H1 (cell line): ENCODE results near the gene ZBED1. TPM values are rescaled to one million over a fixed set of nuclear protein-coding genes. Genes with fewer than 3 reads are reported as not detected.

ENCODE experiments used
- TBP ChIP-seq: IDR thresholded peaks from 2 replicates; pipeline ENCODE4 v1.6.1; 2011; ENCODE audit warnings: low read depth, low read length, improper control_type of control experiment
- TEAD4 ChIP-seq: IDR thresholded peaks from 2 replicates; pipeline ENCODE4 v1.6.1; 2012; ENCODE audit warnings: low read depth, low read length, inconsistent platforms, mixed read lengths
- polyA plus RNA-seq, 7 experiments: library from polyadenylated mRNA; depleted of rRNA in 3 of 7; stranded (reverse) in 5 of 7; unstranded in 2 of 7; fragments of >200 nt in 5 of 7; fragments of 200-250 nt in 2 of 7; gene quantifications; 1 replicate in 5 of 7; 2 replicates in 1 of 7; 4 replicates in 1 of 7; pipeline versions ENCODE4 v1.2.1 to v1.2.3, GENCODE V29; 2011 to 2013; ENCODE audit warnings: missing spikeins in 2 of 7, mixed read lengths in 2 of 7
- total RNA-seq: library from RNA; stranded (reverse); fragmentation: NEBNext Ultra II Directional; extraction: Animal tissue kit (Norgen Biotek cat#: 25700); gene quantifications from 2 replicates; pipeline ENCODE4 v1.2.1, GENCODE V29; 2021

Gene ZBED1
- total and polyA plus RNA-seq, 2 of the 8 experiments (the other 6 are each of a cell fraction or from before 2014, with no cell fraction given): 28.5 to 45.8 TPM

GRCh38 chrX:2458309-2458708 is 42.5 kb downstream of the ZBED1 start (continued):
- TF ChIP-seq TEAD4 (no peak), TBP (no peak)
